COLO829 (cell line): Measurements from ENCODE around the gene COL4A5.
"Not testable (repeated sequence)": the region's sequence is repeated elsewhere in the genome, so short reads cannot be mapped to it uniquely, and the experiment has no call there.

Source experiments
- DNase-seq: peaks from one replicate; pipeline ENCODE4 v3.0.0; 2012; ENCODE audit warnings: low spot score

Gene COL4A5

GRCh38 chrX:108456971-108457477 is 17.4 kb downstream of the COL4A5 start:
- no peak for DNase-seq

DNA sequence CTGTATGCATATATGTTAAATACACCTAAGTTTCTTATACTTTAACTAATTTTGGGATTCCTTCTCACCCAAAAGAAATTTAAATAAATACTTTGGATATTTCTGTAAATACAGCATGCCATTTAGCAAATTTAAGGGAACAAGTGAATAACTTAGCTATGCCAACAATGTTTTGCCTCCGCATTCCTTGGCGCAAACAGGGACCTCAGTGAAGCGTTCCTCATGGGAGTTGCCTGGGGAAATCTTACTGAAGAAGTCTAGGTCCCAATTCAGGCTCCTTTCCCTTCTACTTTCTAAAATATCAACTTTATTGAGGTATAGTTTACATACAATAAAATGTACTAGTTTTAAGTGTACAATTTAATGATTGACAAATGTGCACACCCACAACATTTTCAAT is 25.0 kb downstream of the COL4A5 start:
- DNase-seq, result no peak

GRCh38 chrX:108468486-108468885 is 28.8 kb downstream of the COL4A5 start:
- DNase-seq, result no peak

GRCh38 chrX:108473979-108474378 is 34.3 kb downstream of the COL4A5 start:
- no peak for DNase-seq

DNA sequence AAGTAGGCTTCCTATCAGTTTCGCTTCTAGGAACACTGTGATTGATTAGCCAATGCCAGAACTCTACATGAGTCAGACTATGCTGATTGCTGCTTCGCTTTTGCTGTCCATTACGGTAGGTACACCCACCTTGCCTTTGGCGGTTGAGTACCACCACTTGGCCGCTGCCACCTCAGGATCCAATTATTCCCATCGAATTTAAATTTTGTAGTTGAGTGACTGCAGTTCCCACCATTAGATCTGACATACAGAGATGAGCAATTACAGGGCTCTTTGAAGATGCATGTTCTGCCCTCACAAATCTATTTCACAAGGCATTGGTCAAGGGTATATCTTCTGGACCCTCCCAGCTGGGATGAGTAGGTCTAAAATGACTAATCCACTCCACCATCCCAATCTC is 41.9 kb downstream of the COL4A5 start:
- not testable (repeated sequence) for DNase-seq

DNA sequence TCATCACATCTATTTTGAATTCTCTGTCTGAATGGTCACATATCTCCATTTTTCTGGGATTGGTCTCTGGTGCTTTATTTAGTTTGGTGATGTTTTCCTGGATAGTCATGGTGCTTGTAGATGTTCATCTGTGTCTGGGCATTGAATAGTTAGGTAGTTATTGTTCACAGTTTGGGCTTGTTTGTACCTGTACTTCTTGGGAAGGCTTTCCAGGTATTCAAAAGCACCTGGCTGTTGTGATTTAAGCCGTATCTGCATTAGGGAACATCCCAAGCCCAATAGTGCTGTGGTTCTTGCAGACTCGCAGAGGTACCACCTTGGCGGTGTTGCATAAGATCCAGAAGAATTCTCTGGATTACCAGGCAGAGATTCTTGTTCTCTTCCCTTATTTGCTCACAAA is 44.6 kb downstream of the COL4A5 start:
- no peak for DNase-seq

GRCh38 chrX:108485960-108486359 is 46.3 kb downstream of the COL4A5 start:
- no peak for DNase-seq

GRCh38 chrX:108494406-108495090 is 54.9 kb downstream of the COL4A5 start:
- DNase-seq, result no peak

- no peak for DNase-seq
Observed at GRCh38 chrX:108511721-108512120, 72.1 kb downstream of the COL4A5 start.

DNA sequence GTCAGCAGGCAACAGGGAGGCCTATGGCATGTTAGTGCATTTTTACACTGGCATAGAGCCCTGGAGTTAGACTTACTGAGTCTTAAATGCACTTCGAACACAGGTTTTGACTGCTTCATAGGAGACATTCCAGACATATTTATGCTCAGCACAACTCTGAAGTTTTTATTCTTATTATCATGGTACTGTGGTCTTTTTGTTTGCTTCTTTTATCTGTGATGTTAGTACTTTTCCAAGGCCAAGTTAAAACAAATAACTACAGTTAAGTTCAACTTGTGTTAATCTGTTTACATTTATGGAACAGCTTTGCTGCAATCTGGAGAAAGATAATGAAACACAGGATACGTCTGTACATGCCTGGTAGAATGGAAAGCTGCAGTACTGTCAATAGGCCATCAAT is 76.5 kb downstream of the COL4A5 start:
- no peak for DNase-seq

DNA sequence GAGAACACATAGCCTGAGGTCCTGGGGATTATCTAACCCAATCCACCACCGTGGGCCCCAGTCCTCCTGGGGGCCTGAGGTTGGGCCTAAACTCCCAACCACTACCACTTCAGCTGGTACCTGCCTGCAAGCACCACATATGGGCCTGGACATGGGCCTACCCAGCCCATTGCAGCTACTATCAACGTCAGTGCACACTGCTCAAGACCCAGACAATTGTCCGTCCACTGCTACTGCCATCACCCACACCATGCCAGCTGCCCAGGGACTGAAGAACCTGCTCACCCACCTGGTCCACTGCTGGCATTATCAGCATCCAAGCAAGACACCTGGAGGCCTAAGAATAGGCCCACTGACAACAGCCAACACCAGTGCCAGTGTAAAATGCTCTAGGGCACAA is 88.1 kb downstream of the COL4A5 start:
- DNase-seq, result no peak

- DNase-seq, result peak; percentile 13
Observed at GRCh38 chrX:108537005-108537404, 97.4 kb downstream of the COL4A5 start.

GRCh38 chrX:108541286-108541685 is 101.6 kb downstream of the COL4A5 start:
- DNase-seq, result no peak

DNA sequence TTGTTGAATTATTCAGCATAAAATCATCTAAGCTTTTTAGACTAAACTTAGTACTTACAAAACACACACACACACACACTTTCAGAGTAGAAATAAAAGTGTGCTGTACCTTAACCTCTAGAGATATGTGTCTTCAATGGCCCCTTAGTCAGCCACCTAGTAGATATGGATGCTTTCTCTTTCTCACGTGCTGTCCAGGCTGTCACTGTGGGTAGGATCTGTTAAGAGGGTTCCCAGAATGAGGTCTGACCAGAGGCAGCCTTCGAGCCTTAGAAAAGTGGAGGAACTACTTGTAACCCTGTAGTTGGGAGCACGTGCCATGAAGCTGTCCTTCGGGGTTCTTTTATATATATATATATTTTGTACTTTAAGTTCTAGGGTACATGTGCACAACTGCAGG is 117.9 kb downstream of the COL4A5 start:
- DNase-seq, result no peak

DNA sequence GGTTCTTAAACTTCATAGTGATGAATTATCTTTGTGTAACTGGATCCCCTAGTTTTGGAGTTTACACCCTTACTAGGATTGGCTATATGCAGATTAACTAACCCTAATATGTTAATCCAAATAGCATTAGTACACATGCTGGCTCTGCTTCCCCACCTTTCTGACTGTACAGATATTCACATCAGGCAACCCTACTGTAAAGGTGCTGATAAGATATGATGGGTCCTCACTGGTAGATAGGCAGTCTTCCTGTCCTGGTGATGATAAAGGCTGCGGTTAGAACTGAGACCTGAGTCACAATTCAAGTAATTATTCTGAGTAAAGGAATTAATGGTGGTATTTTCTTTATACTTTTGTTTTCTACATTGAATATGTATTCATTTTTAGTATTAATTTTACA is 118.6 kb downstream of the COL4A5 start:
- no peak for DNase-seq

- no peak for DNase-seq
Observed at GRCh38 chrX:108573136-108573535, 133.5 kb downstream of the COL4A5 start.

DNA sequence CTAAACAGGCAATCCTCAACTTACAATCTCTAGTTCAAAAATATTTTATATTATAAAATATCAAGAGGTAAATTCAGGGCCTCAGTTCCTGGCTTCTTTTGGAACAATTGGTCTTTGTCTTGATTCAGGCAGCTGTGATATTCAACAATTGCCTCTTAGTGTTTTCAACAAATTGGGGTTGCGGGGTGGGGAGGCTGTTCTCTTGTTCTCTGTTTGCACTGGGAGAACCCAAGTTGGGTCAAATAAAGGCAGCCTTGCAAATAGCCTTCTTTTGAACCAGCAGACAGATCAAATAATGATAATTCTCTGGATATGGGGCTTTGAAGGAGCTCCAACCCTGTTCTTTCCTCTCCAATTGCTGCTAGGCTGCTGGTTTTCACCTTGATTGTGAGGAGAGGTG is 142.5 kb downstream of the COL4A5 start:
- DNase-seq, result no peak

DNA sequence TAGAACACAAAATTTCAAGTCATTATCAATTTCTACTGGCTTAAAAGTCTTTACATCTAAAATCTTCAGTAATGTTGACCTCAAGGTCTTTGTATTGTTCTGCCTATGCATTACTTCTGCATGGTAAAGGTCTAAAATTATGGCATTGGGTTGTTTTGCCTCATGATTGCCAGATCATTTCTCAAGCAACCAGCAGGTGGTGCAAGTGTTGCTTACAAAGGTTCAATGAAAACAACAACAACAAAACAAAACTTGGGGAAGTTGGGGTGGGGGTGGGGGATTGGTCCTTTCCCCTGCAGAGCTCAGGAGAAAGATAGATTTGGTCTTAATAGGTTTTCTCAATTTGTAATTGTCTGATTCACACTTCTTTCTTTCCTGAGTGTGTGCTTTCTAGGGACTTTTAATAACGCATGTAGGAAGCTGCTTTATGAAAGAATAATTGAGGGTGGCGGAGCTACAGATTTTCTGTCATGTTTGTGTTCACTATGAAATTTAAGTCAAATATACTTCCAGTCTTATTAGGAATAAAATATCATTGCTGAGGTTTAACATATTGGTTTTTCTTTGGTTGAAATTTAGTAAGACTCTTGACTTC is 145.1 kb downstream of the COL4A5 start:
- DNase-seq, result peak; percentile 4

GRCh38 chrX:108590496-108590895 is 150.9 kb downstream of the COL4A5 start:
- DNase-seq, result peak; percentile 1

GRCh38 chrX:108601276-108601675 is 161.6 kb downstream of the COL4A5 start:
- no peak for DNase-seq

DNA sequence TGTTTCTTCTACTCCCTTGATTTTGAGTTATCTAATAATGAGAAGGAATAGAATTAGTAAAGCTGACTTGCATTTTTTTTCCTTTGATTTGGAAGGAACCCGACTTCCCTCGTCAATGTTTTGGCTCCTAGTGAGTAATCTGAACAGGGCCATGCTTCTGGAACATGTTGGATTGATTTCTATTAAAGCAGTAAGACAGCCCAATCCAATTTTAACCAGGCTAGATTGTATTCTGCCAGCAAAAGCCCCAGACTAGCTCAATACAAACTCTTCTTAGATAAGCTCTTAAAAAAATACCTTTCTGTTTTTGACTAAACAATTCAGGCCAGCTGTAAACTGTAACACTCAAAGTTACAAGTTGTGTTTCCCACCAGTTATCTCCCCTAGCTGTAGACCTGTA is 170.5 kb downstream of the COL4A5 start:
- no peak for DNase-seq

DNA sequence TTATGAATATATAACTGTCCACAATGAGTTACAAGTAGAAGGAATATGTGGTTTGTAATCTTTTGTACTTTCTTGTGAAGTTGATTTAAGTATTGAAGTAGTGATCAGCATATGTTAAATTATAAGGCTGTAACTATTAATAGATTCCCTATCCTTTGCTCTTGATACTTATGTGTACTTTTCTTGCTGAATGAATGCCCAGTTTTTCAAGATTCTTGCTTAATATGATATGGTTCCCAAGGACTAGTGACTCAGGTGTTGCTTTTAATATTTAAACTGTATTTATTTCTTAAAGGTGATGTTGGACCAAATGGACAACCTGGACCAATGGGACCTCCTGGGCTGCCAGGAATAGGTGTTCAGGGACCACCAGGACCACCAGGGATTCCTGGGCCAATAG is 175.0 kb downstream of the COL4A5 start:
- no peak for DNase-seq

GRCh38 chrX:108640817-108641216 is 201.2 kb downstream of the COL4A5 start:
- DNase-seq, result no peak
